ENCODE results near the gene KRTAP2-1.

DNA sequence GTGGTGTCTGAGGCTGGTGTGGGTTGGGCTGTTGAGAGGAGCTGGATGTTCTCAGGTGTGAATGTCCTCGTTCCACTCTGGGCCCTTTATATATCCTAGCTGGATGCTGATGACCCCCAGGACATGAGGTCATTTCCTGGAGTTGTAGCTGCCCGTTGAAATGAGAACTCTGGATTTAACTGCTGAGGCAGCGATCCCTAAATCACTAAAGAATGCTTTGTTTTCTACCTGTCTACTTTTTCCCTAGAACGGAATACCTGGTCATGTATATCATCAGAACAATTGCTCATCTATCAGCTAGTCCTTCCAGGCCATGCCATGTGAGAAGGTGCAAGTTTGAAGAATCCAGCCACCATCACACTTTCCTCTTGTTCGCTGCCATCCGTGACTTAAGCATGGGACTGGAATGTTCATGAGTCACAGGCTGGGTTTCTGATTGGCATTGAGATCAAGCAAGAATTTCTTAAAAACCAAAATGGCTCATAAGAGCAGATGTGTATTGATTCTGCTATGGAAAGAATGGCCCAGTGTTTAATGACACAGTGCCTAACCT is 13.0 kb upstream of the KRTAP2-1 start, which contains the start of gene KRTAP2-3:
- no peak for TF ChIP-seq CTCF (IDR thresholded peaks at IDR 0.05; ENCODE audit: low read length)
- TF ChIP-seq EZH2 (optimal IDR thresholded peaks at IDR 0.05; ENCODE audit: low read depth, low read length), result no peak
- no peak for TF ChIP-seq EZH2phosphoT487 (IDR thresholded peaks at IDR 0.05; ENCODE audit: low read length)
